ENCODE data around the gene RARRES2.
A peak's percentile ranks its signal among the peaks of the same experiment; 100 is the strongest.

Gene RARRES2

DNA sequence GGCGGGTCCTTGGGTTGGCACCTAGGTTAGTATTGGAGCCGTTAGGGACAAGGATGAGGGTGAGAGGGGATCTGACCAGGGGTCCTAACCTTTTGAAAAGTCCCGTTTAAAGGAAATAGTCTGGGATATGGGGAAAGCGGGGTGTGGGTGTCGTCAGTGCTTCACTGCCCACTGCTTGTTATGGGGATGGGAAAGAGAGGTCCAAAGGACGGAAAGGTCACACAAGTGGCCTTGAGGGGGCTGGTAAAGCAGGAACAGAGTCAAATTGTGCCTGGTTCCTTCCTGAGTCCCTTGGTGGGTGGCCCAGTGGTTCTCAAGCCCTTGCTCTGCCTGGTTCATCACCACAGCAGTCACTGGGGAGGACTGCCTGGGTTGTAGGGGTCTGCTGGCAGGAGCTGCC, 35.1 kb upstream of the RARRES2 start:
- no peak for DNase-seq (ENCODE audit: low read depth in 2 of 2)

DNA sequence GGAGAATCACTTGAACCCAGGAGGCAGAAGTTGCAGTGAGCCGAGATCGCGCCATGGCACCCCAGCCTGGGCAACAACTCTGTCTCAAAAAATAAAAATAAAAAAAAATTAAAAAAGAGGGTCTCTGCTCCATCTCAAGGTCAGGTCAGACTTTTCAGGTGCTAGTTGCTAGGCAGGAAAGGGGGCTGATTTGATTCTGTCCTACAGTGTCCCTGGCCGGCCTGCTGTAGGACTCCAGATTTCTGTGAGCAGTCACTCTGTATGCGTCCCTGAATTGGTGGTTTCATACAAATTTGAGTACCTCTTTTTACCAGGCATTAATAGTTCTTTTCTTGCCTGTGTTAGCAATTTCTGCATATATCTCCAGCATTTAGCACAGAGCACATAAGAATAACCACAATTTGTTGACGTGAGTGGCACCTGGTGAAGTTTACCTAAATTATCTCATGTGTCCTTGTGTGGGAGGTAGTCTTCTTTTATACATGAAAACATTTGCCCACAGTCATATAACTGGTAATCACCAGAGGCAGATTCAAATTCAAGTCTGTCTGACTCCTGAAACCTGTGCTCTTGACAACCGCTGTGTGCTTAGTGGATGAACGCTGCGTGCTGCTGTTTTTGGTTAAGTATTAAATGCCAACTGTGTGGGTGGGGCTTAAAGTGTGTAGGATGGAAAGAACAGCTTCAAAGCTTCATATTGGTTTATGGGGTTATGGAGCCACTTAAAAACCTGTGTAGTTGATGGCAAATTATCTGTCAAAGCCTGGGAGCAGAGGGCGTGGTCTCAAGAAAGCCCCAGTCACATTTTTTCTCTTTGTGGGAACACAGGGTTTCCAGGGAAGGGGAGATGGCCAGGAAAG, 34.5 kb upstream of the RARRES2 start:
- DNase-seq (ENCODE audit: low read depth in 2 of 2), result no peak

GRCh38 chr7:150374472-150374871, 33.0 kb upstream of the RARRES2 start:
- no peak for DNase-seq (ENCODE audit: low read depth in 2 of 2)

DNA sequence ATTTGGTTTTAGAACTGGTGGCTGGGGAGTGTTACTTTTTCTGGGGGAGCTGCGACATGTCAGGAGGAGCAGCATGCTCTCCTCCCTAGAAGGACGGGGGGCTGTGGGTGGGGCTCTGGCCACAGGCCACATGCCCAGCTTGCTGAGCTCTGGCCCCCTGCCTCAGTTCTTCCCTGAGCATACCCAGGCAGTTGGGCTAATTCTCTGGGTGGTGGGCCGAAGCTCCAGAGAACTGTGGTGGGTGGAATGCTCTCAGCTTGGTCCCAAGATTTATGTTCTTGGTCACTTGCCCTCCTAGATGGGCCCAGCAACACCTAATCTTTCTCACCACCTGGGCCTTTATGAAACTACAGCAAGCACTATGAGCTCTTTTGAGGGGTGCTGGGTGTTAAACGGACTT, 32.6 kb upstream of the RARRES2 start:
- DNase-seq (ENCODE audit: low read depth in 2 of 2), result no peak

DNA sequence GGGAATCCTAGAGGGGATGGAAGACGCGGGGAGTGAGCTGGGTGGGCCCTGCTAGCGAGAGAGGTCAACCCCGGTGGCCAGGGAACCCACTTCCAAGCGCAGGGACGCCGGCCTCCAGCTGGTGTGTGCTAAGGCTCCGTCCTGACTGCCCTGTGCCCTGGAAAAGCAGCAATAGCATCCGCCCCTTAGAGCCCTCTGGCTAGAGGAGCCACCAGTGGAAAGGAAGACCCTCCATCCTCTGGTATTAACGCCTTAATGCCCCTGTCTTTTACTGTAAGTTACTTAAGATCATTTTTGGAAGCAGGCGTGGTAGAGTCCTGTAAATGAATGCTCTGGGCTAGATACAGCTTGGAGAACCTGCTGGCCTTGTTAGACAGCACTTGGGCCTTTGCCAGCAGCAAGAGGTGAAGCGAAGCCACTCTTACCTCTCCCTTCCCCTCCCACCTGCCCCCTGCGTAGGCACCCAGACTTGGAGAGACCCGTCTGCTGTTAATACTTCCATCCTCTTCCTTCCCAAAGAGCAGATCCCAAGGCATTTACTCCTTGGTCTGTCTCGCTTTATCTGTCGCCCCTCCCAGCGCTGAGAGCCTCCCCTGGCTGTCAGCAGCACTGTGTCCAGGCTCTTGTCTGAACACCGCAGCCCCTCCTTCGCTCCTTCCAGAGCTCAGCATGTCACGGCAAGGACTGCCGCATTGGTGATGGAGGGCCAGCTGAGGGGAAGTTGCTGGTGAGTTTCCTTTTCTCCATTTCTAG, 31.8 kb upstream of the RARRES2 start:
- no peak for DNase-seq (ENCODE audit: low read depth in 2 of 2)

- DNase-seq (ENCODE audit: low read depth in 2 of 2), result no peak
Observed at GRCh38 chr7:150372271-150373048, 31.0 kb upstream of the RARRES2 start.

DNA sequence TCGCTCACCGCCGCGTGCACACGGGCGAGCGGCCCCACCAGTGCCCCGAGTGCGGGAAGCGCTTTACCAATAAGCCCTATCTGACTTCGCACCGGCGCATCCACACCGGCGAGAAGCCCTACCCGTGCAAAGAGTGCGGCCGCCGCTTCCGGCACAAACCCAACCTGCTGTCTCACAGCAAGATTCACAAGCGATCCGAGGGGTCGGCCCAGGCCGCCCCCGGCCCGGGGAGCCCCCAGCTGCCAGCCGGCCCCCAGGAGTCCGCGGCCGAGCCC, 30.5 kb upstream of the RARRES2 start:
- no peak for DNase-seq (ENCODE audit: low read depth in 2 of 2)

- no peak for DNase-seq (ENCODE audit: low read depth in 2 of 2)
Observed at GRCh38 chr7:150371131-150371995, 29.9 kb upstream of the RARRES2 start.

DNA sequence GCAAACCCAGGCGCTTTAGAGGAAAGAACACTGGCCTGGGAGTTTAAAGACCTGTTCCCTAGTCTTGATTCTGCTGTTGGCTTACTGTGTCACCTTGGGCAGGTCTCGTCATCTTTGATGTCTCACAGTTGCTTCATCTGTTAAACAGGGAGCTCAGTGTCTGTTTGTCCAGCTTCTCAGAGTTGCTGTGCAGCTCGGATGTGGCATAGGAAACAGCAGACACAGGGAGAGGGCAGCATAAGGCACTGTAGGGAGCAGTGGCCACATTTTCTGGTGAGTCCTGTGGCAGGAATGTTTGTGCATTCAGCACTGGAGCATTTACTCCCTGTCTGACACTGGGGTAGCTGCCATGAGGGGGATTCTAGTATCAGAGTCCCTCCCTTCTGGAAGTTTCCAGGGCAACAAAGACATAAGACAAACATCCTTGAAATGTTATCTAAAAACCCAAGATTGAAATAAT, 29.2 kb upstream of the RARRES2 start:
- DNase-seq (ENCODE audit: low read depth in 2 of 2), result no peak

DNA sequence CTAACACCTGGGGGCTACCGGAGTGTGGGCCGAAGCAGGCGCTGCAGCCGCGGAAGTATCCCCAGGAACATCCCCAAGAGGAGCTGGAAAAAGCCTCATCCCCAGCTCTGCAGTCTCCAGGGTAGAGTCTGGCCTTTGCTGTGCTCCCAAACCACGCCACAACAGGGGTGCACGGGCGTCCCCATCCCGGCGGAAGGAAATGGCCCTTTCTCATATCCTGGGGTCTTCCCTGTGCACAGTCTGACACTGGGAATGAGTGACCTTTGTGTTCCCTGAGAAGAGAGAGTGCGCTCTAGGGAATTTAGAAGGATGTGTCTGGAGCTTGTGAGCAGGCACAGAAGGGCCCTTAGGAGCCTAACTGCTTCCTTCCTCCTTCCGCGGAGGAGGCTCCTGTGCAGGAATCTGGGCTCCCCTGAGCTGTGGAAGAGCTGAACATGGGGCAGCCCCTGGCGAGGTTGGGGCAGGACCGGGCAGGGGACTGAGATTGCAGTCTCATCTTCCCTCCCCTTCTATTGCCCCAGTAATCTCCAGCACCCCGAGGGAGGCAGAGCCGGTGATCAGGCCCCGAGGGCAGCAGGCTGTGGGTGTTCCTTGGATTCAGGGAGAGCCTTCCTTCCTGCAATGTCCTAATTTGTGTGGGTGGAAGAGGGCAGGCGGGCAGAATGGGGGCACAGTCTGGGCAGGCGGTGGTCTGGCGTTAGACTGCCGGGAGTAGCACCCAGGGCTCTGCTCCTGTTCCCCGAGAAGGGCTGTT, 28.5 kb upstream of the RARRES2 start:
- DNase-seq (ENCODE audit: low read depth in 2 of 2), result no peak

- DNase-seq (ENCODE audit: low read depth in 2 of 2), result no peak
Observed at GRCh38 chr7:150368884-150369747, 27.7 kb upstream of the RARRES2 start.

GRCh38 chr7:150368096-150368883, 26.9 kb upstream of the RARRES2 start, which contains the start of gene REPIN1:
Gene REPIN1, plus strand, starts transcription at chr7:150368822. Its CDS starts 890 bp downstream, at chr7:150369712.
- peak; percentile 74 to 82 for DNase-seq (ENCODE audit: low read depth in 2 of 2)

GRCh38 chr7:150367677-150368095, 26.3 kb upstream of the RARRES2 start:
- DNase-seq (ENCODE audit: low read depth in 2 of 2), result no peak

DNA sequence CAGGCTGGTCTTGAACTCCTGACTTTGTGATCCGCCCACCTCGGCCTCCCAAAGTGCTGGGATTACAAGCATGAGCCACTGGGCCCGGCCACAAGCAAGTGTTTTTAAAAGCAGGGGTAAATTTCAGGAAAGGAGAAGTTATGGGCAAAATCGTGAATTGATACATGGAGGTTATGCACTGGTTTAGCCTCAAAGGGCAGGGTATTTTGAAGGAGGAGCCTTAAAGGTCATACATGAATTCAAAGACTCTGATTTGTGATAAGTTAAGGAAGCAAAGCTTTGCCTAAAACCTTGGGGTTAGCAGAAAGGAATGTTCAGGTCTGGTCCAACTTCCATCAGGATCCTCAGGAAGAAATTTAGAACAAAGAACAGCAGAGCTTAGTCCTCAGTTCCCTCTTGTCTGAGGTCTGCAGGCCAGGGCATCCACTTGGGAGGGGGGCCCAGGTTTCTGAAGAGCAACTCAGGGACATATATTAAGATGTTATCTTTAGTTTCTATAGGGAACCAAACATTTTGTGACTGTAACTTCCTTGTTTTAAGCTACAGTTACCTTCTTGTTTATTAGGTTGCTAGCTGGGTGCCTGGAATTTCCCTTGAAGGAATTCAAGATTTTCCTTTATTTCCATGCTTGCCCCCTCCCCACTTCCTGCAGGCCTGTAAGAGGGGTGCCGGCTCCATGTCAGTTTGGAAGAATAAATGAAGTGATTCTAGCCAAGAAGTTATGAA, 24.4 kb upstream of the RARRES2 start:
- no peak for DNase-seq (ENCODE audit: low read depth in 2 of 2)

DNA sequence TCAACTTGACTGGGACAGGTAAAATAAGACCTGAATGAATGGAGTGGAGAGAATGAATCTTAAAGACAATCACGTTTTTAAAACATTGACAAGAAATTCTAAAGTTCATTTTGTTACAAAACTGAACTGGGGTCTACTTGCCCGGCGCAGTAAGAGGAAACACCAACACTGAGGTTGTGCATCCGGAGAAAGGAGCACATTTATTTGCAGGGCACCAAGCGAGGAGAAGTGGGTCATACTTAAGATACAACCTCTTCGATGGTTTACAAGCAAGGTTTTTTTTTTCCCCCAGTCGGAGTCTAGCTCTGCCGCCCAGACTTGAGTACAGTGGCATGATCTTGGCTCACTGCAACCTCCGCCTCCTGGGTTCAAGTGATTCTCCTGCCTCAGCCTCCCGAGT, 23.8 kb upstream of the RARRES2 start:
- no peak for DNase-seq (ENCODE audit: low read depth in 2 of 2)

DNA sequence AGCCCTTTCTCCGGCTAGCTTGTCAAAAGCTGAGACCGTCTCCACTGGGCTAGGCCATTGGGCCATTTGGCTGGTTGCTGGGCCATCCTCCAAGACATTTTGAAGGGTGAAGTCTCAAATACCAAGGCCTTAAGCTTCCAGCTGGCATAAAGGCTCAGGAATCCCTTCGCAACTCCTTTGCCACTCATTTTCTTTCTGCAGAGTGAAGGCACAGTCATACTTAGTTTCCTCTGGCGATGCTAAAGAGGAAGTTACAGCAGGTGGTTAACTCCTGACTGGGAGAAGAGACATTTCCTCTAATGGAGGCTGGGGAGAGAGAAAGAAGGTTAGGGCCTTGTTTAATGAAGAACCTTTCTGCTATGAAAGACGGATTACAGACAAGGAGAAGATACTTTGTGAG, 22.4 kb upstream of the RARRES2 start:
- no peak for DNase-seq (ENCODE audit: low read depth in 2 of 2)

GRCh38 chr7:150363370-150363769, 21.9 kb upstream of the RARRES2 start:
- DNase-seq (ENCODE audit: low read depth in 2 of 2), result no peak

Data from stimulated activated CD4-positive, alpha-beta T cell treated with anti-CD3 and anti-CD28 coated beads, Interleukin-4, amount 100 ng/mL, for 48 hours (primary cell).